ENCODE results near the gene DLGAP4. TPM values are rescaled to one million over a fixed set of nuclear protein-coding genes. Genes with fewer than 3 reads are reported as not detected.

The DLGAP4 gene
- total and polyA plus RNA-seq, 2 of the 8 experiments (the other 6 are each of a cell fraction or from before 2014, with no cell fraction given) = 41.2 to 57.2 TPM

DNA sequence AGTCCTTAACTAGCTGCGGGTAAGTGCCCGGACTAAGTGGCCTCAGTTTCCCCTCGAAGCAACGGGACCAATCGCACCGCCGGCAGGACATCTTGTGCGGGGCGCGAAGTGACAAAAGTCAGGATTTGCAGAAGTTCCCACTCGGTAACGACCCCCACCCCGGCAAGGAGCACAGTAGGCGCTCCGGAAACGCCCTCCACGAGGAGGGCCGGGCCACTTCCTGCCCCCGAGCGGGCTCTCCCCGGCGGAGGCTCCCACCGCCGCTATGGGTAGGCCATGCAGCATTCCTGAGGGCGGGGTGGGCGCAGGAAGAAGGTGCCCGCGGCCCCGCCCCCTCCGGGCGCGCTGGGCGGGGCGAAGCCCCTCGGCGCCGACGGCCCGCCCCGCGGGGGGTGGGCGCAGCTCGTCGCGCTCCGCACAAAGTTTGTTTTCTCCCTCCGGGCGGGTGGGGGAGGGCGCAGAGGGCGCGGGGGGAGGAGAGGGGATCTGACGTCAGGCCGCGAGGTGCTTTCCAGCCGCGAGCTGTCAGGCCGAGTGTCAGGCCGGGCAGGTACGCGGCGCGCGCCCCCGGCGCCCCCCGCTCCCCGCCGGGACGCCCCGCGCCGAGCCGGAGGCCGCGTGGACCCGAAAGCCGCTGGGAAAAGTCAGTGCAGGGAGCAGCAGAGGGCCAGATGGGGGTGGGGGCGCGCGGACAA lies 267.1 kb downstream of the DLGAP4 start, which contains the start of gene TGIF2 (continued):
- TF ChIP-seq KDM4A (IDR thresholded peaks at IDR 0.05; ENCODE audit: low read depth, low read length, severe bottlenecking) (no peak), CHD2 (IDR thresholded peaks at IDR 0.05; ENCODE audit: low read length) (no peak), TCF12 (IDR thresholded peaks at IDR 0.05; ENCODE audit: low read depth, low read length) (no peak), CBX5 (IDR thresholded peaks at IDR 0.05; ENCODE audit: low read depth, low read length) (no peak), MAFK (IDR thresholded peaks at IDR 0.05; ENCODE audit: low read depth, low read length) (no peak), NANOG (IDR thresholded peaks at IDR 0.05; ENCODE audit: insufficient read depth, low read depth, low read length, poor library complexity, severe bottlenecking) (no peak), TAF7 (optimal IDR thresholded peaks at IDR 0.05; ENCODE audit: borderline replicate concordance, low read depth, low read length) (peak; percentile 30), RBBP5 (IDR thresholded peaks at IDR 0.05; ENCODE audit: borderline replicate concordance, low read depth, low read length) (peak; percentile 3; the same call in 1 of the 2 replicates), POLR2A (IDR thresholded peaks at IDR 0.05; ENCODE audit: control extremely low read depth in 1 of 2, low read depth in 2 of 2, low read length in 2 of 2) (peak in 1 of 2 experiments; percentile 38; a peak in 1 of 3 replicates), KDM5A (IDR thresholded peaks at IDR 0.05; ENCODE audit: low read length) (no peak), EZH2 (IDR thresholded peaks at IDR 0.05; ENCODE audit: low read depth, low read length, severe bottlenecking) (no peak), SAP30 (IDR thresholded peaks at IDR 0.05; ENCODE audit: insufficient read depth, insufficient replicate concordance, low read length) (no peak), SP4 (IDR thresholded peaks at IDR 0.05; ENCODE audit: low read length) (no peak), SIN3A (conservative IDR thresholded peaks at IDR 0.05 in 1 of 2, IDR thresholded peaks at IDR 0.05 in 1 of 2; ENCODE audit: low read depth in 1 of 2, low read length in 2 of 2) (peak; percentile 89 to 94), CEBPB (IDR thresholded peaks at IDR 0.05; ENCODE audit: low read depth, low read length) (no peak), KDM1A (IDR thresholded peaks at IDR 0.05; ENCODE audit: borderline replicate concordance, low read length) (peak; percentile 16; the same call in 1 of the 2 replicates)
- TF ChIP-seq, protein P1, sequence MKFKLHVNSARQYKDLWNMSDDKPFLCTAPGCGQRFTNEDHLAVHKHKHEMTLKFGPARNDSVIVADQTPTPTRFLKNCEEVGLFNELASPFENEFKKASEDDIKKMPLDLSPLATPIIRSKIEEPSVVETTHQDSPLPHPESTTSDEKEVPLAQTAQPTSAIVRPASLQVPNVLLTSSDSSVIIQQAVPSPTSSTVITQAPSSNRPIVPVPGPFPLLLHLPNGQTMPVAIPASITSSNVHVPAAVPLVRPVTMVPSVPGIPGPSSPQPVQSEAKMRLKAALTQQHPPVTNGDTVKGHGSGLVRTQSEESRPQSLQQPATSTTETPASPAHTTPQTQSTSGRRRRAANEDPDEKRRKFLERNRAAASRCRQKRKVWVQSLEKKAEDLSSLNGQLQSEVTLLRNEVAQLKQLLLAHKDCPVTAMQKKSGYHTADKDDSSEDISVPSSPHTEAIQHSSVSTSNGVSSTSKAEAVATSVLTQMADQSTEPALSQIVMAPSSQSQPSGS (IDR thresholded peaks at IDR 0.05; ENCODE audit: low read length) = no peak
- TF ChIP-seq, protein P2, sequence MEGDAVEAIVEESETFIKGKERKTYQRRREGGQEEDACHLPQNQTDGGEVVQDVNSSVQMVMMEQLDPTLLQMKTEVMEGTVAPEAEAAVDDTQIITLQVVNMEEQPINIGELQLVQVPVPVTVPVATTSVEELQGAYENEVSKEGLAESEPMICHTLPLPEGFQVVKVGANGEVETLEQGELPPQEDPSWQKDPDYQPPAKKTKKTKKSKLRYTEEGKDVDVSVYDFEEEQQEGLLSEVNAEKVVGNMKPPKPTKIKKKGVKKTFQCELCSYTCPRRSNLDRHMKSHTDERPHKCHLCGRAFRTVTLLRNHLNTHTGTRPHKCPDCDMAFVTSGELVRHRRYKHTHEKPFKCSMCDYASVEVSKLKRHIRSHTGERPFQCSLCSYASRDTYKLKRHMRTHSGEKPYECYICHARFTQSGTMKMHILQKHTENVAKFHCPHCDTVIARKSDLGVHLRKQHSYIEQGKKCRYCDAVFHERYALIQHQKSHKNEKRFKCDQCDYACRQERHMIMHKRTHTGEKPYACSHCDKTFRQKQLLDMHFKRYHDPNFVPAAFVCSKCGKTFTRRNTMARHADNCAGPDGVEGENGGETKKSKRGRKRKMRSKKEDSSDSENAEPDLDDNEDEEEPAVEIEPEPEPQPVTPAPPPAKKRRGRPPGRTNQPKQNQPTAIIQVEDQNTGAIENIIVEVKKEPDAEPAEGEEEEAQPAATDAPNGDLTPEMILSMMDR (IDR thresholded peaks at IDR 0.05; ENCODE audit: control extremely low read depth in 1 of 3, insufficient read depth in 1 of 3, low read depth in 1 of 3, low read length in 3 of 3) = no peak

Measured in H1 (cell line).